GM10248 (cell line): Measurements from ENCODE around the gene SOCS7.

Experiments
- CTCF ChIA-PET: fragments of 300-600 bp; sonication (Branson Sonifier 250); formaldehyde crosslinking; extraction: SDS; loops from one replicate; lab custom pipeline; 2021; ENCODE audit warnings: antibody characterized with exemption; lab: Yijun Ruan, JAX
- POLR2A ChIA-PET: fragments of 350-650 bp; sonication (Branson Sonifier 250); formaldehyde crosslinking; extraction: SDS; loops from one replicate; lab custom pipeline; 2020; ENCODE audit warnings: antibody characterized with exemption; lab: Yijun Ruan, JAX
- DNase-seq: peaks from one replicate; pipeline ENCODE4 v3.0.0; 2012; ENCODE audit errors: extremely low spot score
- TF ChIP-seq, protein P1 (sequence below): IDR thresholded peaks from 2 replicates; pipeline ENCODE4 v1.5.1; 2012; ENCODE audit warnings: mild to moderate bottlenecking, low read depth; ENCODE audit errors: extremely low read depth, missing control alignments, control extremely low read depth

The SOCS7 gene

DNA sequence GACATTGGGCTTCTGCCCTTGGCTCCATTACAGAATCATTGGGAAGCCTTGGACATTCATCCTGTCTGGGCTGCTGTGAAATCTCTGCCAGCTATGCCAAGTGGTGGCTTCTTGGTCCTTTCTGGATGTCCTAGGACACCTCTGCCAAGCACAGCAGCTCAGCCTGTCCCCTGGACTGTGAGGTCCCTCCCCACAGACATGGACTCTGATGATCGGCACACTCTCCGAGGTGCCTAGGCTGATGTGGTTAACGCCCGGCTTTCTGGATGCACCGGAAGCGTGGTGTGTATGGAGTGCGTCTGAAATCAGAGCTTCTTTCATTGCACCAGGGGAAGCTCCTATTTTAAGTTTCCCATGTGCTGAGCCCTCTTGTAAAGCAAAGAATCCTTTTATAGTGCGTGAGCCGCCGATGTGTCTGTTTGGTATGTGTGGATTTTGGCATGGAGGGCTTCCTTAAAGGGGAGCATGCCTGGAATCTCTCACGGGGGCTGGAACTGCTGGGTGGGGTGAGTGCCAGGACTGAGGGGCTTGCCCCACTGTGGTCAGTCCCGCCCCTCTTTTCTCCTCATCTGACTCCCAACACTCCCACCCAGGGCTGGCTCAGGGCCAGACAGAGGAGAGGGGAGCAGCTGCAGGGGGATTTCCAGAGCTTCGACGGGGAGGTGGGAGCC is 69.7 kb downstream of the SOCS7 start:
- ChIA-PET POLR2A (no interaction called here), CTCF (interaction anchor here (0.7 to 2.0 kb wide), 10 partner anchors 31 to 247 kb away, joined by 3 to 14 read pairs (median 4); no protein-coding TSS in a partner anchor)
- TF ChIP-seq, protein P1, sequence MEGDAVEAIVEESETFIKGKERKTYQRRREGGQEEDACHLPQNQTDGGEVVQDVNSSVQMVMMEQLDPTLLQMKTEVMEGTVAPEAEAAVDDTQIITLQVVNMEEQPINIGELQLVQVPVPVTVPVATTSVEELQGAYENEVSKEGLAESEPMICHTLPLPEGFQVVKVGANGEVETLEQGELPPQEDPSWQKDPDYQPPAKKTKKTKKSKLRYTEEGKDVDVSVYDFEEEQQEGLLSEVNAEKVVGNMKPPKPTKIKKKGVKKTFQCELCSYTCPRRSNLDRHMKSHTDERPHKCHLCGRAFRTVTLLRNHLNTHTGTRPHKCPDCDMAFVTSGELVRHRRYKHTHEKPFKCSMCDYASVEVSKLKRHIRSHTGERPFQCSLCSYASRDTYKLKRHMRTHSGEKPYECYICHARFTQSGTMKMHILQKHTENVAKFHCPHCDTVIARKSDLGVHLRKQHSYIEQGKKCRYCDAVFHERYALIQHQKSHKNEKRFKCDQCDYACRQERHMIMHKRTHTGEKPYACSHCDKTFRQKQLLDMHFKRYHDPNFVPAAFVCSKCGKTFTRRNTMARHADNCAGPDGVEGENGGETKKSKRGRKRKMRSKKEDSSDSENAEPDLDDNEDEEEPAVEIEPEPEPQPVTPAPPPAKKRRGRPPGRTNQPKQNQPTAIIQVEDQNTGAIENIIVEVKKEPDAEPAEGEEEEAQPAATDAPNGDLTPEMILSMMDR: no peak
- no peak for DNase-seq

DNA sequence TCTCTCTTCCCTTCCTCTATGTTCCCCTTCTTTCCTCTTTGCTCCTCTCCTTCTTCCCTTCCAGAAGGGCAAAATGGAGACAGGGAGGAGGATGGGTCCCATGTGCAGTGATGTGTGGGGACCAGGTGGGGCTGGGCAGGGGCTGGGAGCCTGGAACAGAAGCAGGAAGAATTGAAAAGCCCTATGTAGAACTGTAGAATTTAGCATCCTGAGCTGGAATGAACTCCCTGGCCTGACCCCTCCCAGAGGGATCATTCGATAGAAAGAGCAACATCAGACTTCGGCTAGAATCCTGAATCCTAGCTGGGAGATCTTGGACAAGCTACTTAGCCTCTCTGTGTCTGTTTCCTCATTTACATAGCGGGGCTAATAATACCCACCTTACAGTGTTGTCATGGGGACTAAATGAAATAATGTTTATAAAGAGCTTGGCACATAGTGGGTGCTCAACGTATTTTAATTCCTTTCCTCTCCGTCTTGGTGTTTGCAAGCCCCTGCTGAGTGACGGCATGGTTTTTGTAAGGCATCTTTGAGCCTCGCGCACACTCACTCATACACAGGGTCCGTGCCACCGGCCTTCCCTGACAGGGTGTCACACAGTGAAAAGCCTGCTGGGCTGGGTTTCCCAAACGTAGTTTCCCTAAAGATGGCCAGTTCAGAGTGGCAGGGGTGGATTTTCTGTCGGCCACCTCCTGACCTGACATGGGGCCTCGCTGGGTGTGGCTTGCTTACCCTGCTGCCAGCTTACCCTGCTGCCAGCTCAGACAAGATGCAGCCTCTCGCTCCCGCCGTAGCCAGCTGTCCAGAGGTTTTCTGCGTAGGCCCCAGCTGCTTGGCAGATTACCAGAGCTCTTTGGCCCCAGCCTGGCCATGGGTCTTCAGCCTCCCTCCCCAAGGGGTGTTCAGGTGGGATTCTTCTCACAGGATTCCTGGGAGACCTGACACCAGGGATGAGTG is 70.5 kb downstream of the SOCS7 start:
- DNase-seq: no peak
- ChIA-PET POLR2A (no interaction called here), CTCF (interaction anchor here (0.7 to 2.3 kb wide), 12 partner anchors 18 to 246 kb away, joined by 3 to 14 read pairs (median 4); no protein-coding TSS in a partner anchor)
- TF ChIP-seq, protein P1: no peak

DNA sequence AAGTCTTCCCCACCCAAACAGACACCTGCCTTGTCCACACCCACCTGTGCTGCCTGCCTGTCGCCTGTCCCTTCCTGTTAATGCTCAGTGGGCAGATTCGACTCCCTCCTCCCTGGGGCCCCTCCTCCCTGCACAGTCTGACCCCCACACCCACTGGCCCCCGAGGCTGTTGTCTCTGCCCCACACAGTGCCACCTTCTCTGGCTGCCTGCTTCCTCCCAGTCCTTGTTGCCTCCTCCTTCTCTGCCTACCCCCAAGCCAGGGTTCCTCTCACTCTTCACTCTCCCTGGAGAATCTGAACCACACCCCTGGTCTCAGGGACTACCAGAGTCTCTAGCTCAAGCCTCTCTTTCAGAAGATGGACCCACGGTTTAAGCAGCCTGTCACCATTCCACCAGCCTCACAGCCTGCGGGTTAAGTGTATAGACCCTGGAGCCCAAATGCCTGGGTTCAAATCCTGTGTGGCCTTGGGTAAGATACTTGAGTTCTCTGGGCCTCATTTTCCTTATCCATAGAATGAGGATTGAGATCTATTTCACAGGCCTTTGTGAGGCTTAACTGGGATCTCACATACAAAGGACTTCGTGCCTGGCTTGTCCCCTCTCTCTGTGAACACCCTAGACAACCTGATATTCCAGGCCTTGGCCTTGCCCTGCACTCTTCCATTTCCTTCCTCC is 72.8 kb downstream of the SOCS7 start:
- POLR2A ChIA-PET: no interaction called here
- TF ChIP-seq, protein P1: no peak
- no peak for DNase-seq
- CTCF ChIA-PET: interaction anchor here (0.6 to 2.4 kb wide), 21 partner anchors 8 to 244 kb away, joined by 3 to 18 read pairs (median 5); no protein-coding TSS in a partner anchor

DNA sequence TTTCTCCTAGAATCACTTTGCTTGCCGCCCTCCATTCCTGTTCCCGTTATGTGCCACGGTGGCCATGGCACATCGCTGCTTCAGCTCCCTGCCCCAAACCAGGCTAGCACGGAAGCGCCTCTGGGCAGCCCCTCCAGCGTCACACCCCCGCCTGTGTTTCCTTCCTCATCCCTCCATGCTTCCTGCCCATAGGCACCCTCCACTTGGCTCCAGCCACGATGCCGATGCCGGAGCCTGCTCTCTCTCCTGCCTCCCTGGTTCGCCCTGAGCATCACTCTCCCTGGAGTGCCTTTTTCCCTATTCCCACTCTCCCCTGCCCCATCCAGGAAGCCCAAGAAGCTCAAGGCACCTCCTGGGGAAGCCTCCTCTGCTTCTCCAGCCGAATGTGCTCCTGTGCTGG is 73.4 kb downstream of the SOCS7 start:
- TF ChIP-seq, protein P1: no peak
- CTCF ChIA-PET: interaction anchor here (2.2 to 2.4 kb wide), 2 partner anchors 10 to 244 kb away, joined by 13 to 18 read pairs; no protein-coding TSS in a partner anchor
- no peak for DNase-seq
- POLR2A ChIA-PET: no interaction called here

DNA sequence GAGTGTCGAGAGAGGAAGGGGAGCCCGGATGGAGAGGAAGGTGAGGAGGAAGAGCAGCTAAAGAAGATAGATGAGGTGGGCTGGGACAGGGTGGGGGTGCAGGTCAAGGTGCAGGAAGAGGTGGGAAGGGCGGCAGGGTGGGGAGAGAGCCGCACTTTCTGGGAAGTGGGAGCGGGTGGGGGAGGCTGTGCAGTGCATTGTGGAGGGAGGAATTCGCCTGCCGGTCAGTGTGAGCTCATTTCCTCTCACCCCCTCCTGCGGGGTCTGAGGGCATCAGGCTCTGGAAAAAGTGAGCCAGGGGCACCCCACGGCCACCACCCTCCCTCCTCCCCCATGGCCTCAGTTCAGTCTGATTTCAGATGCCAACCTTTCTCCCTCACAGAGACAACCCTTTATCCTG is 74.1 kb downstream of the SOCS7 start:
- no peak for DNase-seq
- ChIA-PET POLR2A (no interaction called here), CTCF (interaction anchor here (1.5 to 2.1 kb wide), 2 partner anchors 9 to 77 kb away, joined by 5 to 11 read pairs; no protein-coding TSS in a partner anchor)
- TF ChIP-seq, protein P1: no peak
